ENCODE data around the gene RAPGEF3.

- TF ChIP-seq POLR2A (IDR thresholded peaks at IDR 0.05) = no peak
- TF ChIP-seq CTCF (IDR thresholded peaks at IDR 0.05) = no peak
- no peak for TF ChIP-seq POLR2AphosphoS5 (IDR thresholded peaks at IDR 0.05)
These were observed 15.3 kb upstream of the RAPGEF3 start for GRCh38 chr12:47773858-47774580.

All from breast epithelium (tissue), 3 donors.